PC-3 (cell line): ENCODE measurements around the gene DNAI4.

Source experiments
- EZH2 ChIP-seq: fragments of 300-600 bp; sonication (generic); IDR thresholded peaks from one replicate; pipeline ENCODE4 v1.6.1; 2017; ENCODE audit warnings: antibody characterized with exemption, mild to moderate bottlenecking, low read length; ENCODE audit not compliant: unreplicated experiment
- EZH2phosphoT487 ChIP-seq: fragments of 300-600 bp; sonication (generic); IDR thresholded peaks from 2 replicates; pipeline ENCODE4 v1.6.1; 2018; ENCODE audit warnings: mild to moderate bottlenecking, antibody characterized with exemption, low read length, borderline replicate concordance
- TF ChIP-seq, protein P1 (sequence below): fragments of 300-600 bp; sonication (generic); conservative IDR thresholded peaks from 2 replicates; pipeline ENCODE4 v1.5.1; 2017; ENCODE audit warnings: antibody characterized with exemption, low read depth, mild to moderate bottlenecking, low read length

DNA sequence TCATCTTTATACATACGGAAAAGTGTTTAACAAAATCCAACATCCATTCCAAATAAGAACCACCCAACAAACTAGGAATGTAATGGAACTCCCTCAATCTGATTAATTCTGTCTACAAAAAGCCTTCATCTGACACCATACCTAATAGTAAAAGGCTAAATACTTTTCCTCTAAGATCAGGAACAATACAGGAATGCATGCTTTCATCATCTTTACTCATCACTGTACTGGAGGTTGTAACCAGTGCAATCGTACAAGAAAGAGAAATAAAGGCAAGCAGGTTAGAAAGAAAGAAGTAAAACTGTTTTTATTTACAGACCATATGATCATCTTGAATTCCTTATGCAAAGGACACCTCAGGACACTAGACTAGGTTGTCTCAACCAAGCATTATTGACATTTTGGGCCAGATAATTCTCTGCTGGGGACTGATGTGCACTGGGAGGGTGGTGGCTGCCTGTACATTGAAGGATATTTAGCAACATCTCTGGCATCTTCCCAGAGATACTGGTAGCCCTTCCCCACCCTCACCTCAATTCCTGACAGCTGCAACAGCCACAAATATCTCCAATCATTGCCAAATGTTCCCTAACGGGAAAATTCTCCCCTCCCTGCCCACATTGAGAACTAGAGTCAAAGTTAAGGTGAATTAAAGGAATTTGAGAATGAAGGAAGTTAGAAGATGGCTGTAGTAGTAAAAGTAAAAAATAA, 93.0 kb downstream of the DNAI4 start:
- TF ChIP-seq, protein P1, sequence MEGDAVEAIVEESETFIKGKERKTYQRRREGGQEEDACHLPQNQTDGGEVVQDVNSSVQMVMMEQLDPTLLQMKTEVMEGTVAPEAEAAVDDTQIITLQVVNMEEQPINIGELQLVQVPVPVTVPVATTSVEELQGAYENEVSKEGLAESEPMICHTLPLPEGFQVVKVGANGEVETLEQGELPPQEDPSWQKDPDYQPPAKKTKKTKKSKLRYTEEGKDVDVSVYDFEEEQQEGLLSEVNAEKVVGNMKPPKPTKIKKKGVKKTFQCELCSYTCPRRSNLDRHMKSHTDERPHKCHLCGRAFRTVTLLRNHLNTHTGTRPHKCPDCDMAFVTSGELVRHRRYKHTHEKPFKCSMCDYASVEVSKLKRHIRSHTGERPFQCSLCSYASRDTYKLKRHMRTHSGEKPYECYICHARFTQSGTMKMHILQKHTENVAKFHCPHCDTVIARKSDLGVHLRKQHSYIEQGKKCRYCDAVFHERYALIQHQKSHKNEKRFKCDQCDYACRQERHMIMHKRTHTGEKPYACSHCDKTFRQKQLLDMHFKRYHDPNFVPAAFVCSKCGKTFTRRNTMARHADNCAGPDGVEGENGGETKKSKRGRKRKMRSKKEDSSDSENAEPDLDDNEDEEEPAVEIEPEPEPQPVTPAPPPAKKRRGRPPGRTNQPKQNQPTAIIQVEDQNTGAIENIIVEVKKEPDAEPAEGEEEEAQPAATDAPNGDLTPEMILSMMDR = no peak
- TF ChIP-seq EZH2phosphoT487 (no peak), EZH2 (no peak)
